Right lobe of liver (tissue), 4 donors: Measurements from ENCODE around the gene DHRSX.
"Not testable (repeated sequence)": the region's sequence is repeated elsewhere in the genome, so short reads cannot be mapped to it uniquely, and the experiment has no call there.

ENCODE experiments used
- CTCF ChIP-seq, 4 donors: fragments of 200-600 bp in 3 of 4; fragments of 450-650 bp in 1 of 4; IDR thresholded peaks; one replicate each; pipeline versions ENCODE4 v1.5.1 to v1.8.0; 2016 to 2022; ENCODE audit warnings: antibody characterized with exemption in 4 of 4, mild to moderate bottlenecking in 2 of 4
- POLR2A ChIP-seq: fragments of 450-650 bp; IDR thresholded peaks from one replicate; pipeline ENCODE4 v1.6.1; 2017; ENCODE audit warnings: antibody characterized with exemption, mild to moderate bottlenecking
- donor health status: DM: no; HTN: no; CAD: no.
- donor health status: DM: no; HTN: no; CAD: no.
- donor health status: DM: no; HTN: yes; CAD: no.

- TF ChIP-seq POLR2A; CTCF (IDR thresholded peaks at IDR 0.05): not testable (repeated sequence)
Measured at GRCh38 chrX:2473064-2473463, 27.7 kb downstream of the DHRSX start.
